Endothelial cell of umbilical vein (primary cell): Measurements from ENCODE around the gene A3GALT2.

ENCODE experiments used
- POLR2A ChIP-seq: IDR thresholded peaks from 2 replicates; pipeline ENCODE4 v1.6.1; 2012; ENCODE audit warnings: low read depth, mild to moderate bottlenecking, control low read depth, low read length
- TF ChIP-seq, protein P1 (sequence below), 2 donors: IDR thresholded peaks; 1 replicate in 1 of 2; 2 replicates in 1 of 2; pipeline ENCODE4 v1.5.1; 2011; ENCODE audit warnings: low read length in 2 of 2, mild to moderate bottlenecking in 2 of 2, moderate library complexity in 2 of 2, control low read depth in 1 of 2, inconsistent platforms in 1 of 2, low read depth in 1 of 2; ENCODE audit not compliant: insufficient read depth in 1 of 2; ENCODE audit errors: extremely low read depth in 1 of 2

DNA sequence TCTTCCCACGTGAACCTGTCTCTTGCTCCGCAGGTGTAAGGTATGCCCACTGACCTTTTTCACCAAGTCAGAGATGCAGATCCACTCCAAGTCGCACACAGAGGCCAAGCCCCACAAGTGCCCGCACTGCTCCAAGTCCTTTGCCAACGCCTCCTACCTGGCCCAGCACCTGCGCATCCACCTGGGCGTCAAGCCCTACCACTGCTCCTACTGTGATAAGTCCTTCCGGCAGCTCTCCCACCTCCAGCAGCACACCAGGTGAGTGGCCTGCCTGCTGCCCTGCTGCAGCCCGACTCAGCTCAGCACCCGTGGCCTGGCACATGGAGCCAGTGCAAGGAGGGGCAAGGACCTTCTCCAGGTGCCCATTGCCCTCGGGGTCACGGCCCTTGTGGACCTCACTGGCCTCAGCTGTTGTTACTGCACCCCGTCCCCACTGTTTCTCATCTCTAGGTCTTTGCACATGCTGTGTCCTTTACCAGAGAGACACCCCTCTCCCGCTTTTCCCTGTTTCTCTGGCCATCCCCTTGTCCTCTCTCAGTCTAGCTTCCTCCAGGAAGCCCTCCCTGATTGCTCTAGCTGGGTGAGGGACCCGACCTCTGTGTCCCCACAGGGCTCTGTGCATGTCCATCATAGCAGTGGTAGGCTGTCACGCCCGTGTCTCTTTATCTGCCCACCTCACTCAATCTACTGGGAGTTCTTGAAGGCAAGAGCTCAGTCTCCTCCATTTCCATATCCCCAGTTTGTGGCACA, 39.2 kb downstream of the A3GALT2 start:
- no peak for TF ChIP-seq POLR2A
- TF ChIP-seq, protein P1, sequence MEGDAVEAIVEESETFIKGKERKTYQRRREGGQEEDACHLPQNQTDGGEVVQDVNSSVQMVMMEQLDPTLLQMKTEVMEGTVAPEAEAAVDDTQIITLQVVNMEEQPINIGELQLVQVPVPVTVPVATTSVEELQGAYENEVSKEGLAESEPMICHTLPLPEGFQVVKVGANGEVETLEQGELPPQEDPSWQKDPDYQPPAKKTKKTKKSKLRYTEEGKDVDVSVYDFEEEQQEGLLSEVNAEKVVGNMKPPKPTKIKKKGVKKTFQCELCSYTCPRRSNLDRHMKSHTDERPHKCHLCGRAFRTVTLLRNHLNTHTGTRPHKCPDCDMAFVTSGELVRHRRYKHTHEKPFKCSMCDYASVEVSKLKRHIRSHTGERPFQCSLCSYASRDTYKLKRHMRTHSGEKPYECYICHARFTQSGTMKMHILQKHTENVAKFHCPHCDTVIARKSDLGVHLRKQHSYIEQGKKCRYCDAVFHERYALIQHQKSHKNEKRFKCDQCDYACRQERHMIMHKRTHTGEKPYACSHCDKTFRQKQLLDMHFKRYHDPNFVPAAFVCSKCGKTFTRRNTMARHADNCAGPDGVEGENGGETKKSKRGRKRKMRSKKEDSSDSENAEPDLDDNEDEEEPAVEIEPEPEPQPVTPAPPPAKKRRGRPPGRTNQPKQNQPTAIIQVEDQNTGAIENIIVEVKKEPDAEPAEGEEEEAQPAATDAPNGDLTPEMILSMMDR (IDR thresholded peaks at IDR 0.05; ENCODE audit: extremely low read depth in 1 of 2, insufficient read depth in 1 of 2, low read depth in 1 of 2, low read length in 2 of 2), result no peak
